ENCODE data around the gene ADI1.

- no peak for TF ChIP-seq CTCF (conservative IDR thresholded peaks at IDR 0.05; ENCODE audit: low read depth, low read length)
- TF ChIP-seq POLR2A (IDR thresholded peaks at IDR 0.05; ENCODE audit: low read depth, low read length): no peak
- TF ChIP-seq RAD21 (IDR thresholded peaks at IDR 0.05; ENCODE audit: low read length): no peak
- no peak for TF ChIP-seq FOS (IDR thresholded peaks at IDR 0.05; ENCODE audit: low read depth, low read length)
- TF ChIP-seq USF2 (IDR thresholded peaks at IDR 0.05; ENCODE audit: low read depth, low read length): no peak
Measured at GRCh38 chr2:3486047-3487027, 33.0 kb downstream of the ADI1 start.

Measured in IMR-90 (cell line).